ENCODE data around the gene NELL1. TPM values are rescaled to one million over a fixed set of nuclear protein-coding genes. Genes with fewer than 3 reads are reported as not detected.

NELL1 gene
- polyA plus RNA-seq, 1 of the 3 experiments (the other 2 are of a cell fraction) = not detected

- POLR2A ChIA-PET = no interaction called here
- H3K36me3 ChIP-seq (replicated peaks in 1 of 2; ENCODE audit: control insufficient read depth in 1 of 2, insufficient read depth in 2 of 2, low read length in 1 of 2) = no peaks in the 10 kb centered on the region
Observed at GRCh38 chr11:21461701-21462100, 792.3 kb downstream of the NELL1 start.

DNA sequence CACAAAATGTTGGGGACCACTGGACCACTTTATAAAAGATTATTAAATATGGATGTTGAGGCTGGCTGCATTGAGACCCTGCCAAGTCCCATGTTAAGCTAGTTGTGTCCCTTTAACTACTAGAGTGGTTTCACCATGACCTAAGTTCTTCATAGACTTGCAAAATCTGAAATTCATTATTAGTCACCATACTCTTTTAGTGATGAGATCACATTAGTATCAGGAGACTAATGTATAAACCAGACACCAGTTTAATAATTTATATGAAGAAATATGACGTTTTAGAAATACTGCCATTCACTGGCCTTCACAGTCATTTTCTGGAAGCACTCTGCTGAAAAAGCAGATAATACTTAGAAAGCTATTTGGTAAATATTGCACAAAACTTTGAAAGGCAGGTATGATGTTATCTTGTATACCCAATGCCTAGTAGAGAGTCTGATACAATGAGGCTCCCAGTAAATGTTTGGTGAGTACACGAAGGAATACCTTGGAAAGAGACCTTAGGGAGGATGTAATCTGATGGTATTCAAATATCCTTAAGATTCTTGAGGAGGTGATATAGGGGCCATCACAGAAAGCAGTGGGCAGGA is 795.3 kb downstream of the NELL1 start:
- no peak for TF ChIP-seq NFIC (IDR thresholded peaks at IDR 0.05; ENCODE audit: borderline replicate concordance)
- no peak for TF ChIP-seq RFX5 (IDR thresholded peaks at IDR 0.05; ENCODE audit: low read length)
- TF ChIP-seq MAX (IDR thresholded peaks at IDR 0.05; ENCODE audit: low read depth) = no peak
- no peak for TF ChIP-seq MXI1 (IDR thresholded peaks at IDR 0.05; ENCODE audit: low read depth, low read length)
- TF ChIP-seq JUND (IDR thresholded peaks at IDR 0.05) = no peak
- TF ChIP-seq RCOR1 (IDR thresholded peaks at IDR 0.05; ENCODE audit: low read length) = no peak
- no peak for TF ChIP-seq GABPA (IDR thresholded peaks at IDR 0.05; ENCODE audit: low read depth)
- no peak for TF ChIP-seq PBX3 (IDR thresholded peaks at IDR 0.05)
- TF ChIP-seq SMC3 (IDR thresholded peaks at IDR 0.05; ENCODE audit: low read depth, low read length) = no peak
- no peak for TF ChIP-seq GATA2 (CRISPR knock-in tag; IDR thresholded peaks at IDR 0.05)
- no peak for TF ChIP-seq CTCF (IDR thresholded peaks at IDR 0.05)
- no peak for TF ChIP-seq TCF12 (IDR thresholded peaks at IDR 0.05)
- TF ChIP-seq RAD21 (IDR thresholded peaks at IDR 0.05; ENCODE audit: low read length) = no peak
- ChIA-PET CTCF (interaction anchor here (0.6 to 1.2 kb wide), 2 partner anchors 9 to 143 kb away, joined by 3 read pairs; no protein-coding TSS in a partner anchor), POLR2A (no interaction called here)
- Histone ChIP-seq H3K9ac (no peak overlapping the region), H3K4me1 (ENCODE audit: control insufficient read depth in 1 of 2, insufficient read depth in 2 of 2, low read depth in 1 of 2, low read length in 1 of 2) (no peaks in the 10 kb centered on the region), H3K36me3 (replicated peaks in 1 of 2; ENCODE audit: control insufficient read depth in 1 of 2, insufficient read depth in 2 of 2, low read length in 1 of 2) (no peaks in the 10 kb centered on the region), H3K4me3 (ENCODE audit: low read depth in 2 of 2, low read length in 1 of 2) (no peak overlapping the region), H3K79me2 (ENCODE audit: insufficient read depth) (no peaks in the 10 kb centered on the region), H3K9me2 (no peaks in the 10 kb centered on the region), H3K4me2 (no peak overlapping the region), H3K27ac (ENCODE audit: low read depth in 2 of 2, low read length in 1 of 2) (no peak overlapping the region), H4K20me1 (ENCODE audit: insufficient read depth) (no peaks in the 10 kb centered on the region), H3K27me3 (ENCODE audit: insufficient read depth) (no peaks in the 10 kb centered on the region), H2AFZ (ENCODE audit: low read depth) (no peak overlapping the region), H3F3A (replicated peaks; ENCODE audit: insufficient read depth) (no peaks in the 10 kb centered on the region), H3K9me3 (no peaks in the 10 kb centered on the region)
- WGBS (ENCODE audit: low lambda C conversion rate) = 12% methylated on average over 2 of the region's 2 CpGs
- DNase-seq = no peak

More at GRCh38 chr11:21461701-21462100, 792.3 kb downstream of the NELL1 start:
- Histone ChIP-seq H3K27me3 (ENCODE audit: insufficient read depth) (no peaks in the 10 kb centered on the region), H3K9ac (no peak overlapping the region), H3K9me3 (no peaks in the 10 kb centered on the region), H3K4me2 (no peak overlapping the region), H2AFZ (ENCODE audit: low read depth) (no peak overlapping the region), H4K20me1 (ENCODE audit: insufficient read depth) (no peaks in the 10 kb centered on the region), H3K4me3 (ENCODE audit: low read depth in 2 of 2, low read length in 1 of 2) (no peak overlapping the region), H3K27ac (ENCODE audit: low read depth in 2 of 2, low read length in 1 of 2) (no peak overlapping the region), H3K4me1 (ENCODE audit: control insufficient read depth in 1 of 2, insufficient read depth in 2 of 2, low read depth in 1 of 2, low read length in 1 of 2) (no peaks in the 10 kb centered on the region), H3K9me2 (no peaks in the 10 kb centered on the region), H3K79me2 (ENCODE audit: insufficient read depth) (no peaks in the 10 kb centered on the region), H3F3A (replicated peaks; ENCODE audit: insufficient read depth) (no peaks in the 10 kb centered on the region)
- WGBS (ENCODE audit: low lambda C conversion rate) = 19% methylated on average over 1 of the region's 1 CpG
- TF ChIP-seq USF1 (IDR thresholded peaks at IDR 0.05; ENCODE audit: borderline replicate concordance, low read depth) (no peak), EZH2phosphoT487 (IDR thresholded peaks at IDR 0.05; ENCODE audit: borderline replicate concordance, low read depth) (no peak), YY1 (IDR thresholded peaks at IDR 0.05; ENCODE audit: low read depth) (no peak), RCOR1 (IDR thresholded peaks at IDR 0.05; ENCODE audit: low read length) (no peak), GABPA (IDR thresholded peaks at IDR 0.05; ENCODE audit: low read depth) (no peak), MAX (IDR thresholded peaks at IDR 0.05; ENCODE audit: low read depth) (no peak), EP300 (IDR thresholded peaks at IDR 0.05; ENCODE audit: borderline replicate concordance in 1 of 2, low read depth in 1 of 2, low read length in 1 of 2) (no peak)
- no peak for DNase-seq
- CTCF ChIA-PET = interaction anchor here (1.4 kb wide), 1 partner anchor 30 kb away, joined by 4 read pairs; no protein-coding TSS in a partner anchor
